HG02981 (cell line): ENCODE measurements around the gene MLYCD.

Source experiments
- ATAC-seq: cut with Tn5 transposase; IDR thresholded peaks from one replicate; pipeline ENCODE4 v1.9.1; 2021; ENCODE audit warnings: mild to moderate bottlenecking, moderate library complexity; ENCODE audit not compliant: unreplicated experiment

The MLYCD gene

DNA sequence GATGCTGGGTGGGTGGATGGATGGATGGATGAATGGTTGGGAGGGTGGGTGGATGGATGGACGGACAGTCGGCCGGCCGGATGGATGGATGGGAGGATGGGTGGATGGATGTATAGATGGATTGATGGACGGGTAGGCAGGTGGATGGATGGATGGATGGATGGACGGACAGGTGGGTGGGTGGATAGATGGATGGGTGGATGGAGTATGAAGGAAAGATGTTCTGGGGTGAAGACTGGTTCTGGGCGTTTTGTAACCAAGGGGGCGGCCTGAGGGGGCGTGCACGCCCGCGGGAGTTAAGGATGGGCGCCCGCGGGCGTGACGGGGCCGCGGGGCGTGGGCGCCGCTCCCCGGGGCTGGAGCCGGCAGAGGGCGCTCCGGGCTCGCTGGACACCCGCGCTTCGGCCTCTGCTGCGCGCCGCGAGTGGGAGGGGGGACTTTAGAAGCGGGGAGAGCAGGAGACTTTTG is 69.0 kb downstream of the MLYCD start, which contains the start of gene NECAB2:
Gene NECAB2 (plus strand): TSS at position 407 of the 468 bp plus-strand sequence. CDS start 405 bp downstream, outside the sequence.
- ATAC-seq, result no peak

DNA sequence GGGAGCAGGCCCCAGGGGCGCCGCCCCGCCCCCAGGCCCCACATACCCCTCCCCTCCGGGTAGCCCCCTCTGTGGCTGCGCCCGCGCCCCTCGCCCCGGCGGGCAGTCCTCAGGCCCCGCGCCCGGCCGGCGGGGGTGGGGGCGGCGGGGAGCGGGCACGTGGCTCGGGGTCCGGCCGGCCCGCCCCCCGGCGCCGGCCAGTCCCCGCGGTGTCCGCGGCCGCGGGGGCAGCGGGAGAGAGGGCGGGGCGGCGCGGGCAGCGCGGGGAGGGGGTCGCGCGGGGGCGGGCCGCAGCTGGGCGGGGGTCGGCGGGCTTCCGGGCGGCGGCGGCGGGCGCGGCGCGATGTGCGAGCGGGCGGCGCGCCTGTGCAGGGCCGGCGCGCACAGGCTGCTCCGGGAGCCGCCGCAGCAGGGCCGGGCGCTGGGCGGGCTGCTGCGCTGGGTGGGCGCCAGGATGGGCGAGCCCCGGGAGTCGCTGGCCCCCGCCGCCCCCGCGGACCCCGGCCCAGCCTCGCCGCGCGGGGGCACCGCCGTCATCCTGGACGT is 69.5 kb downstream of the MLYCD start:
- ATAC-seq, result no peak

DNA sequence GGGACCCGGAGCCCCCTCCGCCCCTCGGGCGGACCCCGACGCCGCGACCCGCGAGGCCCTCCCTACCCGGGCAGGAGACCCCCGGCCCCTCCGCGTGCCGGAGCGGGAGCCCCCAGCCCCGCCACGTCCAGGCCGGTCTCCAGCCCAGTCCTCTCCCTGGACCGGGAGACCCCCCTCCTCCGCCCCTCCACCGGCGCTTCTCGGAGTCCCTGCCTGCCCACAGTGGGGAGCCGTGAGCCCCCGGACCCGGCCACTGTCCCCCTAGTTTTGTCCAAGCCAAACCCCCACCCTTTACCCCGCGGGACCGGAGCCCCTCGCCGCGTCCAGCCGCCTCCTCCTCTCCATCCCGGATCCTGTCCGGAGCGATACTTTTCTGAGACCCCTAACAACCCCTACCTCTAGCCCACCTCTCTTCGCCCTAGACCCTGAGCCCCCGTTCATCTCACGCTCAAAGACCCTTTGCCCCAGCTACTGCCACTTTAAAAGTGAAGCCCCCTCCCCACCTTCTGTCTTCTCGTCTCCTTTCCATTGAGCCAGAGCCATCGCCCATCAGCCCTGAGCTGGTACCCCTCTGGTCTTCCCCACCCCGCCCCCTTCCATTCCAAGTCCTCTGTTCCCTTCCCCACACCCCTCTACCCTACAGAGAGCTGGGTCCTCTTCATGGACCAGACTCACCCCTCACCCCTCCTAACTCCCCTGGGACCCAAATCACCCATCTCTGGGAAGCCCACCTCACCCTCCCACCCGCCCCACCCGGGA is 70.2 kb downstream of the MLYCD start:
- ATAC-seq, result no peak

DNA sequence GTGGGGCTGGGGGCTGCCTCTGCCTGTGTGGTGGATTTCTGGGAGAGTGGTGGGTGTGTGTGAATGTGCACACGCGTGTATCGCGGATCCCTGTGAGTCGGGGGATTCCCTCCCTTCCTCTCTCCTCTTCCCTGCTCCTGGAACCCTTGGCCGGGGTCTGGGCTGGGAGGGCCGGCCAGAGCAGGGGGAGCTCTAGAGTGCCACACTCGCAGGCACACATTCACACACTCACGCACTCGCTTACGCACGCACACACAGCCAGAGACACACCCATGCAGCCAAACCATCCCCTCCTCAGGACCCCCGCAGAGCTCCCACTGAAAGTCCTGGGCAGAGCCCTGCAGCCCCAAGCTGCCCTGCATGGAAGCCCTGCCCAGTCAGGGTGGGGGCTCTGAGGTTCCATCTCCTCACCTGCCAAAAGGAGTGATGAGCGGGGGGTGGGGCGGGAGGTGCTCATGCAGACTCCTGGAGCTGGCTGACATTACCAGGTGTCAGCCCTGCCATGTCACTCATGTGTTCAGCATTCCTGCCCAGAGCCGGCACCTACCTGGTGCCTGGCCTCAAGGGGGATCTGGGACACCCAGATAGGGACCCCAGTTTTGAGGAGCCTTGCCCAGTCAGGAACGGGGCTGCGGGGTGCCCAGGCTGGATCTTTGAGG is 71.0 kb downstream of the MLYCD start:
- ATAC-seq, result no peak

DNA sequence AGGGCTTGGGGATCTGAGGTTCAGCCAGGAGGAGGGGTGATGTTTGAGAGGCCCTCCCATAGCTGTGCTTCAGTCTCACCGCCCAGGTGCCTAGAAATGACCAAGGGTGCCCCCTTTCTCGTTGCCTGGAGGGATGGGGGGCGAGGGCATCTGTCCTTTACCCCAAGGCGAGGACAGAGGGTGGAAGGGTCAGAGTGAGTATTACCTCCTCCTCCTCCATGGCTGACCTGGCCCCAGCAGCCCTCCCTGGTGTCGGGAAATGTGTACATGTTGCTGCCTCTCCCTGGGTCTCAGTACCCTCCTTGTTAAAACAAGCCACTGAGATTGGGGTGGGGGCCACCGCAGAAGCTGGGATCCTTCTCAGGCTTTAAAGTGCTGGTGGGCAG is 71.5 kb downstream of the MLYCD start:
- ATAC-seq, result no peak

DNA sequence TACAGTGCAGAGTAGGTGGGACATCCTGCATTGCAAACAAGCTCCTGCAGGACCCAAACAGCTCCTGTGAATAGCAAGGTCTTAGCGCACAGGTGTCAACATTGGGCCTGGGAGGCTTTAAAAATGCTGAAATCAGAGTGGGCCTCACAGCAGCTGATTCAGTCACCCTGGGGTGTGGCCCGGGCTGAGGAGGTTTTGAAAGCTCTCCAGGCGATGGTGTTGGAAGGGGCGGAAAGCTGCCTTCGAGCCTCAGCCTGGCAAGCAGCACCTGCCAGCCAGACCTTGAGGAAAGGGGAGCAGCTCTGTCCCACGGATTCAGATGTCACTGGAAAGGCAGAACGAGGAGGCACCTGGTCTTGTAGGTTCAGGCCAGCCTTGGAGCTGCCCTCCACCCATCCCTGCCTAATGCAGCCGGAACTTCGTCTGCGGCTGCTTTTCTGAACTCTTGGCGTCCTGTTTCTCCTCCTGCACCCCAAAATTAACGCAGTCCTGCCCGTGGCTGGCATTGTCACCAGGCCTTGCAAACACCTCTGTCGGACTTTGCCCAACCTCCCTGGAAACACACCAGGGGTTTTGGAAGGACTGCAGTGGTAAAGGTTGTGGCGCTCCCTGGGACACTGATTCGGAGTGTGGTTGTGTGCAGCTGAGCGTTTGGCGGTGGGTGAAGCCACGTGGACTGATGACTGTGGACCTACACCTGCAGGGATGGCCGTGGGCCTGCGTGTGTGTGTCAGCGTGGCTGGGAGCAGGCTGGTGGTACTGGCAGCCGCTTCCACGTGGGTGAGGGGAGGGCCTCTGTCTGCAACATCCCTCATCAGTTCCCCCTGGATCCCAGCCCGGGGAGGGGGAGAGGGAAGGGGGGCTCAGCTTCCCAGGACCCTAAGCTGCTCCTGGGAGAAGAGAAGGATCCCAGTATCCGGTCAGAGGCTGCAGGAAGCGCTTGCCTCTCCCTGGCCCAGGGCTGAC is 72.5 kb downstream of the MLYCD start:
- ATAC-seq, result no peak

DNA sequence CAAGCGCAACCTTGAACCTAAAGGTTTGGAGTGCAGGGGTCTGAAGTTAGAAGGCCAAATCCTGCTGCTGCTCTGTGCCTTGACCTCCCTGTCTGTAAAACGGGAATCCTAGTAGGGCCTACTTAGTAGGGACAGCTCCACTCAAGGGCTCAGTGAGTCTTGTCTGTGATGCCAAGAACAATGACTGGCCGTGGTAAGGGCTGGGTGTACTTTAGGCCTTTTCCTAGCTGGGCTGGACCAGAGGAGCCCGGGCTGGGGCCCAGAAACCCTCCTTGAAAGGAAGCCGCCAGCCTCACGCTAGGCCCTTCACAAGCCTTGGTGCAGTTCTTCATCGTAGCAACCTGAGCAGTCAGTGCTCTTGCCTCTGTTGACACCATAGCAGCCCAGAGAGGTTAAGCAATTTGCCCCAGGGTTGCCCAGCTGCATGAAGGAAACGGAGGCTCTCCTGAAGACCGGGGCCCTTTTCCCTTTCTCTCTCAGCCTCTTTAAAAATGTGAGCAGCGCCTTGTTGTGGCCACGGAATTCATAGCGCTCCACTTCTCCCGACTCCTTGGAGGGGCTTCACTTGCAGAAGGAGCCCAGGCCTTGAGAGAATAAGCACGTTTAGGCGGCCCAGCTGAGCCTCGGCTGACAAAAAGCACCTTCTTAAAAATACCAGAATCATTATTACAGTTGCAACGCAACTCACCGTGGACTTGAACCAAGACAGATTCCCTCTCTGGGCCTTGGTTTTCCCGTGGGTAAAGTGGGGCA is 73.5 kb downstream of the MLYCD start:
- no peak for ATAC-seq

DNA sequence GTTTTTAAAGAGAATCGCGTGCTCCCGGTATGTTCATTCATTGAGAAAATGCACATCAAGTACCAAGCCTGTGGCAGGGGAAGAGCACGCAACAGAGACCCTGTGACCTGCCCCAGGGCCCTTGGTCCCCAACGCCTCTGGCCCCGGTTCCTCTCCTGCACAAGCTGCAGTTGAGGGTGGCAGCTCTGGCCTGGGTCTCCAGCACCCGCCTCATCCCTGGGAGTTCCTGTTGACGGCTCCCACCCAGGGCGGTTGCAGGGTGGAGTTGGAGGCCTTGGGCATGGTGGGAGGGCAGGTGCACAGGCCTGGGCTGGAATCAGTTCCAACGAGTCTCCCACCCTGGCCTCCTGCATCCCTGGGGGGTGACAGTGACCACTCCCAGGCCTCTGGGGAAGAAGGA is 74.2 kb downstream of the MLYCD start:
- ATAC-seq, result no peak

DNA sequence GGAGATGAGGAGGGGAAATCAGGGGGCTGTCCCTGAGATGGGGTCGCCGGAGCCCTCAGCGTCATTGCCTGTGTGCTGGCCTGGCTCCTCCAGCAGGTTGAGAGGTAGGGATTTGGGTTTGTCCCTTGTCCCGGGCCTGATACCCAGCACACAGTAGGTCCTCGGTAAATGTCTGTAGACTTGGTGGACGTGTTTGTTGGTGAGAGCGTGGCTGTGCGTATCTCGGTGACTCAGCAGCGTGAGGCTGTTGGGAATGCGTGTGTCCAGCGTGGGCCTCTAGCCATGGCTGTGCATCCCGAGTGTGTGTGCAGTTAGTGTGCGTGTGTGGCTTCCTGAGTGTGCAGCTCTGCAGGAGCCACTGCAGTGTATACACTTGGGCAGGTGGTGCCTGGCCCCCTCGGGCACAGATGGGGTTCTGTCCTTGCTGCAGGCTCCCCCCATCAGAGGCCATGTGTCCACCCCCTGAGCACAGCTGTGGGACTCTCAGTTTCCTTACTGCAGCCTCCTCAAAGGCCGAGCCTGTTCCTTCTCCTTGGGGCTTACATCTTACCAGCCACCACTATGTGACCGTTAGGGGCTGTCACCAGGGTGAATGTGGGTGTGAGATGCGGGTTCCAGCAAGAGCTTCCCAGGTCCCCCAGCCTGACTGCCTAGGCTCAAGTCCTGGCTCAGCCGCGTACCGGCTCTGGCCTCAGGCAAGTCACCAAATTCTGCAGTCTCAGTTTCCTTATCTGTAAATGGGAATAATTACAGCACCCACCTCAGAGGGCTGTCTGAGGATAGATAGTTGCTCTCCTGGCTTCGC is 74.9 kb downstream of the MLYCD start:
- ATAC-seq, result no peak

DNA sequence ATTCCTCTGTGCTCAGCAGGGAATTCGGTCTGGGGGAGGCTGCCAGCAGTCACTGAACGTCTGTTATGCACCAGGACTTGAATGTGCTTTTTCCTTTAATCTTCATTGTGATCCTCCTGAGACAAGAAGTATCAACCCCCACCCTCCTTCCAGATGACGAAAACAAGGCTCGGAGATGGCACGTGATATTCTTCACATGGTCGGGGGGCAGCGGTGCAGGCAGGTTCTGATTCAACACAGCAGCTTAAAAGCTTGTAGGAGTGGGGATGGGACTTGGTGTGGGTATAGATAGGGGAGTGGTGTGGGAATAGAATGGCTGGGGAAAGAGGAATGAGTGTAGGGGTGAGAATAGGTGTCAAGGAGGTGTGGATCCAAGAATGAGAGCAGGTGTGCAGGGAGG is 75.6 kb downstream of the MLYCD start:
- no peak for ATAC-seq

DNA sequence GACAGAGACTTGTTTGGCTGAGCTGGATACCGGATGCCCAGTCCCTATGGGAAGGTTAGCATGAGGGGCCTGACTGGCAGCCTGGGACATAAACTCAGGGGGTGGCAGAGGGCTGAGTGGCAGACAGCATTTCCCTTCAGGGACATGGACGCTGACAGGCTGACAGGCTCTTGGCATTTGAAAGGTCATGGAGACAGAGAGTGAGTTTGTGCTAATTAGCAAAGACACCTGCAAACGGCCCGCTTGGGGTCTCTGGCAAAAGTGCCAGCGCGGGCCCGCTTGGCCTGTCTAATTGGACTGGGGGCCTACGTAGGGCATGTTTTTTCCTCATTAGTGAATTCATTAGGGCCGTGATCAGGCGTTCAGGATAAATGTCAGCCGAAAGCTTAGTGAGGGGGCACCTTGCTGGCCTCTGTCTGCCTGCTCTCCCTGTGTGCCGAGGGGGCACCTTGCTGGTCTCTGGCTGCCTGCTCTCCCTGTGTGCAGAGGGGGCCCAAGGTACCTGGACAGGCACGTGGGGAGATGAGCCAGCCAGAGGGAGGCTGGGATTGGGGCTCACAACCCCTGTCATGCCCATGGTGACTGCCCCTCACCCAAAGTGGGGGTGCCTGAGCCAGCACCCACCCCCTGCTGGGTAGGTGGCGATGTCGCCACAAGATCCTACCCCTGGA is 76.8 kb downstream of the MLYCD start:
- ATAC-seq, result no peak
